Fibroblast of skin of abdomen (primary cell): ENCODE data around the gene IZUMO2.
A peak's percentile ranks its signal among the peaks of the same experiment; 100 is the strongest.
"Not testable (repeated sequence)": the region's sequence is repeated elsewhere in the genome, so short reads cannot be mapped to it uniquely, and the experiment has no call there.

ENCODE experiments used
- DNase-seq: peaks from one replicate; pipeline ENCODE4 v3.0.0-alpha.2; 2013

IZUMO2 gene

GRCh38 chr19:50181121-50181520 is 18.0 kb upstream of the IZUMO2 start:
- DNase-seq, result no peak

GRCh38 chr19:50178859-50179537 is 15.9 kb upstream of the IZUMO2 start:
- no peak for DNase-seq

DNA sequence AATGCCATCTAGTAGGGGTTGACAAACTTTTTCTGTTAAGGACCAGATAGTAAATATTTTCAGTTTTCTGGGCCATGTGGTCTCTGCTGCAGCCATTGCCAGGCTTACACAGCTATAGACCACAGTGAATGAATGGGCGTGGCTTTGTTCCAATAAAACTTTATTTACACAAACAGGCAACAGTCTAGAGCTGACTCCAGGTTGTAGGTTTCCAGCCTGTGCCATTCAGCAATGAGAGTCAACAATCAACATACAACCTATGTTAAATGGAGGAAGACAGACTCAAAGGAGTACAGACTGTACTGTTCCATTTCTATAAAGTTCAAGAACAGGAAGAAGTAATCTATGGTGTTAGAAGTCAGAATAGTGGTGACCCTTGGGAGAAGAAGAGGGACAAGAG is 15.2 kb upstream of the IZUMO2 start:
- DNase-seq, result no peak

DNA sequence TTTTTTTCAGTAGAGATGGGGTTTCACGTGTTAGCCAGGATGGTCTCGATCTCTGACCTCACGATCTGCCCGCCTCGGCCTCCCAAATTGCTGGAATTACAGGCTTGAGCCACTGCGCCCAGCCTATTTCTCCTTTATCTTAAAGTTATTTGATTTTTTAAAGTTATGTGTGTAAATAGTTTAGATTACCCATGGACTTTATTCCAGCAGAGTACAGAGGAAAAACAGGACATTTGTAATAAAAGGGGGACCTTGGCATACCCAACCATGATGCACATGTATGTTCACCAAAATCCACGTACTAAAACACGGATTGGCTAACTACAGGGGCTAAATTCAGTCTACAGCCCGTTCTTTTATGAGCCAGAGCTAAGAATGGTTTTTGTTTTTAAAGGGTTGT is 13.7 kb upstream of the IZUMO2 start:
- DNase-seq, result no peak

- no peak for DNase-seq
These were observed 12.8 kb upstream of the IZUMO2 start for GRCh38 chr19:50175924-50176323.

DNA sequence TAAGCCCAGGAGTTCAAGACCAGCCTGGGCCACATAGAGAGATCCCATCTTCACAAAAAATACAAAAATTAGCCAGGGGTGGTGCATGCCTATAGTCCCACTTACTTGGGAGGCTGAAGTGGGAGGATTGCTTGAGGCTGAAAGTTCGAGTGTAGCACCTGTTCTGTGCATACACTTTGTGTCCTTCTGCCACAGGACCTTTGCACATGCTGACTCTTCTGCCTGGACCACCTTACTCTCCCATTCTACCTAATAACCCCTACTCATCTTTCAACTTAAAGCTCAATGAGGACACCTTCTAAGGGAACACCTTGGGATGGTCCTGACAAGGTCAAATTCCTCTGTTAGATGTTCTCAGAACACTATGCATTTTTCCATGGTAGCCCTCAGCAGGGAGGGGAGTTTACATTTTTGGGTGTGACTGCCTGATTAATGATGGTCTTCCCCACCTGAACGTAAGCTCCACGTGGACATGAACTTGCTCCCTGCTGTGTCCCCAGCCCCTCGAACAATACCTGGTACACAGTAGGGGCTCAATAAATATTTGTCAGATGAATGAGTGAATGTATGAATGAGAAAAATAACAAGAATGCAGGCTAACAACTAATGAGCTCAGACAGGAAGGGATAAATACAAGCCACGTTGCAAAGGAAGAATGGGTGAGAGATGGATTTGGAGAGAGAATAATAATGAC is 11.2 kb upstream of the IZUMO2 start:
- DNase-seq, result no peak

GRCh38 chr19:50173127-50173526 is 10.0 kb upstream of the IZUMO2 start:
- no peak for DNase-seq

DNA sequence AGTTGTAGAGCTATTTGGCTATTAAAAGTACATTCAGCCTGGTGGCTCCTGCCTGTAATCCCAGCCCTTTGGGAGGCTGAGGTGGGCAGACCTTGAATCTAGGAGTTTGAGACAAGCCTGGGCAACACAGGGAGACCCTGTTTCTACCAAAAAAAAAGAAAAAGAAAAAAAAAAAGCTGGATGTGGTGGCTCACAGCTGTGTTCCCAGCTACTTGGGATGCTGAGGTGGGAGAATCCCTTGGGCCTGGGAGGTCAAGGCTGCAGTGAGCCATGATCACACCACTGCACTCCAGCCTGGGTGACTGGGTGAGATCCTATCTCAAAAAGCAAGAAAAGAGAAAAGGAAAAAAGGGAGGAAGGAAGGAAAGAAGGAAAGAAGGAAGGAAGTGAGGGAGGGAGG is 9.6 kb upstream of the IZUMO2 start:
- no peak for DNase-seq

- no peak for DNase-seq
These were observed 8.7 kb upstream of the IZUMO2 start for GRCh38 chr19:50171752-50172151.

GRCh38 chr19:50167314-50167721 is 4.2 kb upstream of the IZUMO2 start:
- DNase-seq, result no peak

GRCh38 chr19:50159078-50159477 is 4.0 kb downstream of the IZUMO2 start:
- DNase-seq, result no peak

- no peak for DNase-seq
These were observed 4.5 kb downstream of the IZUMO2 start for GRCh38 chr19:50158577-50158976.

DNA sequence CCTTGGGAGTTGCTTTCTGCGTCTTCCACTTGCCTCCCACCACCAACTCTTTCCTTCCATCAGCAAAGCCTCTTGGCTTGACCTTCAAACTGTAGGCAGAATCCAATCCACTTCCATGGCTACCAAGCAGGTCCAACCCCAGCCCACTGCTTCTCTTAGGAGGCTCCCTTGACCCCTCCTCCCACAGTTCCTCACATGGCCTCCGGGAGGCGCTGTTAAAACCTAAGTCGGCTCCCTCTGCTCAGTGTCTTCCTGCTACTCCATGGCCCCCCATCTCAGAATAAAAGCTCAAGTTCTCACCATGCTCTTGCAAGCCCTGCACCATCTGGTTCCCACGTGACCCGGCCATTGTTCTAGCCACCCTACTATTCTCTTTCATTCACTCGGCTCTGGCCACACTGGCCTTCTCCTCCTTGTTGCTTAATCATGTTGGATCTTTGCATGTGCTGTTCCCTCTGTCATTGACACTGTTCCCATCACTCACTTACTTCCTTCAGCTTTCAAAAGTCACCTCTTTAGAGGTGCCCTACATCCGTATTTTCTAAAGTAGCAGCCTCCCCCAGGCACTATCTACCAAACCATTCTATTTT is 7.5 kb downstream of the IZUMO2 start:
- DNase-seq, result no peak

DNA sequence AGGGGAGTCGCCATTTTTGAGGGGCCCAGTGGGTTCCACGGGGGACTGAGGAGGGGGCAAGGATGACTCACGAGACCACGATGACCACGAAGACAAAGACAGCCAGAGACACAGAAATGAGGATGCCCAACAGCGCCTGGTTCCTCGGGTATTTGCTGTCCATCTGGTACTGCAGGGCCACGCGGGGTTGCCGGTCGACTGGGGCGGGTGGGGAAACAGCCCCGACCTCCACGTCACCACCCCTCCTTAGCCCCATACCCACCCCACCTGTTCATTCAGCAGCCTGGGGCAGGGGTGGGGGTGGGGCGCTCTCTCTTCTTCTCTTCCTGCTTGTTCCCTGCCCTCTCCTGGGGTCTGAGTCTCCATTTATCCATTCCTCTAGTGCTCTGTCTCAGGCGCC is 8.6 kb downstream of the IZUMO2 start:
- no peak for DNase-seq

GRCh38 chr19:50152578-50152977 is 10.5 kb downstream of the IZUMO2 start:
- no peak for DNase-seq

DNA sequence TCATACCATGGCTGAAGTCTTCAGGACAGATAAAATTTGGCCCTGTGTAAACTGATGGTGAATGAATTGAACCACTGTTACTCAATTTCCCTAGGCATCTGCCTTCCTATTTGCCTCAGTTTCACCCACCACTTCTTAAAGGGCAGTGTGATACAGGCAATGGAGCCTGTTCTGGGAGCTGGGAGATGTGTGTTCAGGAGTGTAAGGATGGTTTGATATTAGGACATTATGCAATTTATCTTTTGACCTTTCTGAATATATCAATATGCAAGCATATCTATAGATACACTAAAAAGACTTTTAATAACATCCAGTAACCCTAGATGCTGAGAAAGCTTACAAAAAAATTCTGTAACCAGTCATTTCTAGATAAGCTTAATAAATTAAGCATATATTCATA is 14.6 kb downstream of the IZUMO2 start:
- DNase-seq, result no peak

DNA sequence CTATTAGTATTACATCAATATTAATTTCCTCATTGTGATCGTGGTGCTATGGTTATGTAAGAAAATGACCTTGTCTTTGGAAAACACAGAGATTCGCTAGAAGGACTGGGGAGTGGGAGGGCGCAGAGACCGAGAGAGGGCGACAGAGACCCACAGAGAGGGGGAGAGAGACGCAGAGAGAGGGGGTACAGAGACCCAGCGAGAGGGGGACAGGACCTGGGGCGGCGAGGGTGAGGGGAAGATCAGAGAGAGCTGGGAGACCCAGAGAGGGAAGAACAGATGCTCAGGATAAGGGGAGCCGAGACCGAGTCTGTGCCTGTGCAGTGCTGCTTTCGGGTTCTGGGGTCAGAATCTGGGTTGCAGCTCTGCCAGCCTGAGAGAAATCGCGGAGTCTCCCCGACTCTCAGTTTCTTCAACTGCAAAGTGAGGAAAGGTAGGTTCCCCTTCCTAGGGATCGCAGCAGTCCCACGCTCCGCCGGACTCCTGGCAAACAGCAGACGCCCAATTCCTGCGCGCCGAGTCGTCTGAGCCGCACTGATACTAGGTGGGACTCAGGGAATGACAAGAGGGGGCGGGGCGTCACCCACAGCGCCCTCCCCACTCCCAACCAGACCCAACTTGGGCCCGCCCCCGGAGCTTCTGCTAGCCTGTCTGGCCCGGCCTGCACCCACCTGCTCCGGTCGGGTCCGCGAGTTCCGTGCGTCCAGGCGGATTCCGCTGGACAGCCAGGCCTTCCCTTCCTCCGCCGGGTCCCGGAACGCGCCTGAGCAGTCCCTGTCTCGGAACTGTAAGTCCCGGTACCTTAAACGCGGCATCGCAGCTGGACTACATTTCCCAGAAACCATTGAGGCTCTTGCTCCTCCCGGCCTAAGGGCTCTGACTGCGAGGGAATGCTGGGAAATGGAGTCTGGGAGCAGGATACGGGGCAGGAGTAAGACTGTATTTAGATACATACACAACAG is 15.3 kb downstream of the IZUMO2 start:
- peak; percentile 60 for DNase-seq

GRCh38 chr19:50141921-50142320 is 21.2 kb downstream of the IZUMO2 start:
- not testable (repeated sequence) for DNase-seq

- not testable (repeated sequence) for DNase-seq
These were observed 22.8 kb downstream of the IZUMO2 start for GRCh38 chr19:50140118-50140845.

GRCh38 chr19:50136603-50137365 is 26.3 kb downstream of the IZUMO2 start:
- not testable (repeated sequence) for DNase-seq

DNA sequence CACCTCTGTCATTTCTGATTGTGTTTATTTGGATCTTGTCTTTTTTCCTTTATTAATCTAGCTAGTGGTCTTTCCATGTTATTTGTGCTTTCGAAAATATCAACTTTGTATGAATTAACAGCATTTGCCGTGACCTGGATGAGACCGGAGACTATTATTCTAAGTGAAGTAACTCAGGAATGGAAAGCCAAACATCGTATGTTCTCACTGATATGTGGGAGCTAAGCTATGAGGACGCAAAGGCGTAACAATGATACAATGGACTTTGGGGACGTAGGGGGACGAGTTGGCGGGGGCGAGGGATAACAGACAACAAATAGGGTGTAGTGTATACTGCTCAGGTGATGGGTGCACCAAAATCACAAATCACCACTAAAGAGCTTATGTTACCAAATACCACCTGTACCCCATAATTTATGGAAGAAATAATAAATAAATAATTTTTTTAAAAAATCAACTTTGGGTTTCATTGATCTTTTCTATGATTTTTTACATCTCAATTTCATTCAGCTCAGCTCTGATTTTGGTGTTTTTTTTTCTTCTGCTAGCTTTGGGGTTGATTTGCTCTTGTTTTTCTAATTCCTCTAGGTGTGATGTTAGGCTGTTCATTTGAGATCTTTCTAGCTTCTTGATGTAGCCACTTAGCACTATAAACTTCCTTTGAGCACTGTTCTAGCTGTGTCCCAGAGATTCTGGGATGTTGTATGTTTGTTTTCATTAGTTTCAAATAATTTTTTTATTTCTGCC is 27.1 kb downstream of the IZUMO2 start:
- not testable (repeated sequence) for DNase-seq
